HG02852 (cell line): ENCODE measurements around the gene SLC13A4.
"Not testable (repeated sequence)": the region's sequence is repeated elsewhere in the genome, so short reads cannot be mapped to it uniquely, and the experiment has no call there.

Source experiments
- ATAC-seq: cut with Tn5 transposase; IDR thresholded peaks from one replicate; pipeline ENCODE4 v1.9.1; 2021; ENCODE audit warnings: mild to moderate bottlenecking, moderate library complexity; ENCODE audit not compliant: unreplicated experiment

The SLC13A4 gene

DNA sequence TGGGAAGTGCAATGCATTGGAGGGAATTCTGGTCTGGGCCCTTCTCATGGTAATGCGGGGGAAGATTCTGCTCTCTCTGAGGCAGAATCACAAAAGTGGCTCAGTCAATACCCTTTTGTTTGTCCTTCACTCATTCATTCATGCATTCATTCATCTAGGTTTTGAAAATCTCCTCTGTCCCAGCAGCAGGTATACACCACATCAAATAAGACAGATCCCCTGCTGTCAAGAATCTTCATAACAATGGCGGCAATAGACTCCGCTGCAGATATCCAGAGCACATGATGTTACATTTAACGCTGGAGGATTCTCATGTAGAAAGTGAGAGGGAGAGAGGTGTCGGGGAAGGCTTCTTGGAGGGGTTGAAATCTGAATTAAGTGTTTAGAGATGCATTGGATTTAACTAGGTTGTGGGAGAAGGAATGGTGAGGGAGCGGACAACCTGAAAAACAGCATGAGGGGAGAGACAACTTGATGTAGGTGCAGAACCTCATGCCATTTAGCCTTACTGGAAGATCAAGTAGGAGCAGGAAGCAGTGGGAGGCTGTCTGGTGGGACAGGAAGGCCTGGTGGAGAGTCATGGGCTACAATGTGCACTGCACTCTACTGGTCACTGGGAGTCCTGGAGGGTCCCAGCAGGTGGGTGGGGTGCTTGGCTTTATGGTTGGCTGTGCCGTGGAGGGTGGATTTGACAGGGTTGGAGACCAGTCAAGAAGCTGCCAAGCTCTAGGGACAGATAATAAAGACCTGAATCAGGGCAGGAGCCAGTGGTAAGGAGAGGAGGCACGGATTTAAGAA is 25.8 kb upstream of the SLC13A4 start:
- ATAC-seq: no peak

DNA sequence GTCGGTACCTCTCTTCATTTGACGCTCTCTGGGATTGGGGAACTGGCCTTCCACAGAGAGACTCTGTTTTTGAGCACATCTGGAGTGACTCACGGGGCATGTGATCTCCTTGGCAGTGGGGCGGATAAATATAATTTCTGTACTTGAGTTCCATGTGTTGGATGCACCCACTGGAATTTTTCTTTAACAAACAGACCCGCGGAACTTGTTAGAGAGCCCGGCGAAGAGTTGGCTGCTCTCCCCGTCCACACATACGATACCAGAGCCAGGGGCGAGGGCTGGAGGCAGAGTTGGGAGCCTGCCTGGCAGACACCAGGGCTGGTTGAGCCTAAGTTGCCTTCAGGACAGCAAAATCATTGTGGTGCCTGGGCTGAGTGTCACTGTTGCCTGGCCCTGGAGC is 20.8 kb upstream of the SLC13A4 start, which contains the start of gene FAM180A:
Gene FAM180A (minus strand): TSS at position 44 of the 400 bp plus-strand sequence. CDS start 233 bp downstream, outside the sequence.
- ATAC-seq: no peak

GRCh38 chr7:135747366-135747765 is 19.4 kb upstream of the SLC13A4 start:
- no peak for ATAC-seq

DNA sequence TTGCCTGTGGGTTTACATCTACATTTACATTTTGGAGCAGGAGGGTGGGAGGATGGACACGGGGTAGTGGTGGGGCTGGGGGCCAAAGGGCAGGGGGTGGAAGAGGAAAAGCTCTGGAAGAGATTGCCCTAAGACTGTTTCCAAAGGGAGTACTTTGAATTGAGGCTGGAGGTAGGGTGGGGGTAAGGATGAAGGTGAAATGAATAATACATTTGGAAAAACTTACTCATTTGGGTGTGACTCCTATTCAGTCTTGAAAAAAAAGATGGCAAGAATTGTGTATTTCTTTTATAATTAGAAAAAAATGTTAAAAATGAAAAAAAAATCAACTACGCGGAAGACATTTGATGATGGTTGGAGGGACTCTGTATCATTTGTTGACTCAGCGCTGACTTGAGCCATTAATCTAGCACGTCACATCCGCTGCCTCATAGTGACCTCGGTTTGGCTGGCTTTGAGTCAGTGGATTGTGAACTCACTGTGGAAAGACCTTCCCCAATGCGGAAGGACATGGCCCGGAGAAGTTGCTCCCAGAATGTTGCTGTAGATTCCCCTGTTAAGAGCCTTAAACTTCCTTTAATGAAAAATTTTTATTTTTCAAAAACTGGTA is 17.8 kb upstream of the SLC13A4 start:
- no peak for ATAC-seq

GRCh38 chr7:135744938-135745702 is 17.1 kb upstream of the SLC13A4 start:
- no peak for ATAC-seq

DNA sequence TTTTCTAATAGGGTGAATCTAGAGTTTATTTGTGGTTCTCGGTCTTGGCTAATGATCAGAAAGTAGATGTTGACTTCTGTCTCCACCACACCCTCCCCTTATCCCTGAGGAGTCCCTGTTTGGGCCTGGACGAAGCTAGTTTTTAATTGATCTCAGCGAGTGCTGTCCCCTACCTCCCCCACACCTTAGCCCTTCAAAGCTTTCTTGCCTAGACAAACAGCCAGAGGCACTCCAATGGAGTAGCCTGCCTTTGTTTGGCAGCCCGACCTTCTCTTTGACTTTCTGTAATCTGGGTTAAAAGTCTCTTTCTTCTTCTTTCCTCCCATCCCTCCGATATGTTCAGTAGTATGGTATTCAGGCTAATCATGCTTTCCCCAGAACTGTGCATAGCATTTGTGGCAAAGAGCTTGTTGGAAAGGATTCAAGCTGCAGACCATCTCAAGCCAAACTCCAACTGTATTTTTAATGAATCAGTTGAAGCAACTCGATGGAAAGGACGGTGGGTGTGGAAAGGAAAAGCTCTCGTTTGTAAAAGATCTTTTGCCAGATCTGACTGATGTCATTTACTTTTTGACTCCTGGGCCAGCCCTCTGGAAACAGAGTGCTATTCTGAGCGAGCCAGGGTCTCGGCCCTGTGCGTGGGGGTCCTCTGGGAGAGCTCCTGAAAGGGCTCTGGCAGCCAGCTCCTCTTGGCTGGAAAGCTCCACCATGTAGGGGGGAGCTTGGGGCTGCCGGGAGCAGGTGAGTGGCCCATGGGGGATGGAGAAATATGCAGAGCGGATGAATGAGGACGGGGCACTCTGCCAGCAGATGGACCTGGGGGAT is 16.1 kb upstream of the SLC13A4 start:
- no peak for ATAC-seq

DNA sequence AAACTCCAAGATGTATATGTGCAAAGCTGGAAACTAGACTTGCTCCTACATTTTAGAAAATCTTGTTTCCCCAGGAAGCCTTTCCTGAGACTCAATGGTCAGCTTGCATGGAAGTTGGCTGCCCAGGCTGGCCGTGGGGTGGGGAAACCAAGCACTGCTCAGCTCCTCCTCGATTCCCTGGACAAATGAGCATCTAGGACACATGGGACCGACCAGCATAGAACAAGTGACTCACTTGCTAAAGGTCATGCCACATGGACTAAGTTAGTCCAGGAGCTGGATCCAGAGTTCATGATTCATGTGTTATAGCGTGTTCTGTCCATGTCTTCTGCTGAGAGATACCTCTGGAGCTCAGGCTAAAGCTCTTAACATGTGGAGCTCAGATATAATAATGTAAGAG is 14.4 kb upstream of the SLC13A4 start:
- no peak for ATAC-seq

DNA sequence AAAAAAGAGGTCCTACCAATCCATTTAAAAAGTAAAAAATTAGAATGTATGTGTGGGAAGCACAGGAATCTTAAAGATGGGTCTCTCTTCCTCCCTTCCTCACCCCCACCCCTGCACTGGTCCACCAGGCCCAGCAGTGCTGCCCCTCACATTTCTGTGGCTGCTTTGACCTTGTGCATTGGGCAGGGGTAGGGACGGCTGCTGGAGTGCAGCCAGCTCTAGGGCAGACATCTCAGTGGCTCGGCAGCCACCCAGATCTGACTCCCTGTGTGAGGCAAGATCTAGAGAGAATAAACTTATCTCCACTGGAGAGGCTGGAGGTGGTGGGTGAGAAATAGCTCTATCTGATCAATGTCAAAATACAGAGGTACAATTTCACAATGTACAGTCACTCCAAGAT is 13.9 kb upstream of the SLC13A4 start:
- no peak for ATAC-seq

- ATAC-seq: no peak
Observed at GRCh38 chr7:135740889-135741288, 12.9 kb upstream of the SLC13A4 start.

DNA sequence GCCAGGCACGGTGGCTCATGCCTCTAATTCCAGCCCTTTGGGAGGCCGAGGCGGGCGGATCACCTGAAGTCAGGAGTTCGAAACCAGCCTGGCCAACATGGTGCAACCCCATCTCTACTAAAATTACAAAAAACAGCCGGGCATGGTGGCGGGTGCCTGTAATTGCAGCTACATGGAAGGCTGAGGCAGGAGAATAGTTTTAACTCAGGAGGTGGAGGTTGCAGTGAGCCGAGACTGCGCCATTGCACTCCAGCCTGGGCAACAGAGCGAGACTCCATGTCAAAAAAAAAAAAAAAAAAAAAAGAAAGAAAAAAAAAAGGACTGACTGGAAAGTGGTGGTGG is 9.3 kb upstream of the SLC13A4 start:
- not testable (repeated sequence) for ATAC-seq

DNA sequence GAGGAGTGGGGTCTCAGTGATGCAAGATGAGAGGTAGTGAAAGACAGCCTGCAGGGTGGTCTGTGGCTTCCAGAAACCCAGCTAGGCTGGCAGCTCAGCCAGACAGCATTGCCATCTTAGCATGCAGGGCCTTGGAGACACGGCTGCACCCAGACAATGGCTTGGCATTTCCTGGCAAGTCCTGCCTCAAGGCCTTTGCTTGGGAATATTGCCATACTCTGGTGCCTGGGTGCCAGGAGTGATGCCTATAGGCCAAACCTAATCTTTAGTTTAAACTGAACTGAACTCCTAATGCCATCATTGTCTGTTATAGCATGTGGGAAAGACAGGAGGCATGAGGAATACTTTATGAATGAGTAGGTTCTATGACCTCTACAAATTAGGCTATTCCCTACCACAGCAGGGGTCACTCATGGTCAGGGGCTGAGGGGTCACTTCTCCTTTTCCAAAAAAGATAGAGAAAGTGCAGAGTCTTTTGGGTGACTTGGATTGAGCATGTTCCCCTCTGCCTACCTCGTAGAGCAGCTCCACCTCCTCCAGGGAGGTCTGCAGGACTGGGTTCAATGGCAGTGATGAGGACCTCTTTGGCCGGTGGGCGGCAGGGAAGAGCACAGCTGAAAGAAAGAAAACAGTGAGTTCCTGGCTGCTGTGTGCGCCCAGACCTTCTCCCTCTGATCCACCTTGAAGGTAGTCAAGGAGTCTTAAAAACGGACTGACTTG is 8.8 kb upstream of the SLC13A4 start:
- ATAC-seq: no peak

- no peak for ATAC-seq
Observed at GRCh38 chr7:135734343-135734689, 6.3 kb upstream of the SLC13A4 start.

DNA sequence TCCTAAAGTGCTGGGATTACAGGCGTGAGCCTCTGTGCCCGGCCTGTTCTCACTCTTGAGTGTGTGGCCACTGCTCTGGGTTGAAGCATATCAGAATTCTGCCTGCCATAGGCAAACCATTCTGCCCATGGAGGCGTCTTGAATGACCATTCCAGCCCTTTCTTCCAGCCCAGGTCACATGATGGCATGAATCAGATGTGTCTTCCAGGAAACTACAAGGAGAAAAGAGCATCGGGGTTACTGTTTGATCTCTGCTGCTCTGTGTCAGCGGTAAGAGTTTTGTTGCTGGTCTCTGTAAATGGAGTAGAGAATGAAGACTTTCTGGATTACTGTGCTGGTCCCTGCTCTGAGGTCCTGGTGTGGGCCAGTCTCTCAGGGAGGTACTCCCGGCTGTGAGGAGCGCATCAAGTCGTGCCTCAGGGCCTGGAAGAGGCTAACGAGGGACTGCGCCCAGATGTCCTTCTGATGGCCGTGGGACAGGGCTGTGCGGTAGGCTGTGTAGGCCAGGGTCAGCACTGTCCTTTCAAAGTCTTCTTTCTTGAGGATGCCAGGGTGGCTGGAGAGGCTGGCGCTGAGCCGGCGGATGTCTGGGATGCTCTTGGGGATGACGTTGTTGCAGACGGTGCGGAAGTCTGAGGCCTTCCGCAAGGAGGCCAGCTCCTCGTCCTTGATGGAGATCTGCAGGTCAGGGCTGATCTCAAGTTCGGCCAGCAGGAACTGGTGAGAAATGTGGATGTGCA is 5.8 kb upstream of the SLC13A4 start:
- ATAC-seq: no peak

- no peak for ATAC-seq
Observed at GRCh38 chr7:135731131-135731530, 3.1 kb upstream of the SLC13A4 start.

DNA sequence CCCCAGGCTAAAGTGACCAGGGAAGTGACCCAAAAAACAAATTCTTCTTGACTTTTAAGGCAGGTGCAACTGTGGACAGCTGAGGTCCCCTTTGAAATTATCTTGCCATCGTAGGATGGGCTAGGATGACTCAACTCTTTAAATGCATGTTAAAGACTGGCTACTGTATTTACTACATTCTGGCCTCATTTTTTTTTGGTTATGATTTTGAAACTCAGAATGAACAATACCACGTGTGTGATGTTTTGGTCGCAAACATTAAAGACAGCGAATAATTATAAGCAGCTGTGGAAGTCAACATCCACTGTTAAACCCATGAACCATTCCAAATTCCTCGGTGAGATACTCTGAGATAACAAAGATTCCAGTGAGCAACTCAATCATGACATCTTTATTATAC is 1.2 kb upstream of the SLC13A4 start:
- ATAC-seq: no peak

- ATAC-seq: no peak
Observed at GRCh38 chr7:135726911-135727673, 894 bp downstream of the SLC13A4 start.

GRCh38 chr7:135726276-135726788 is 1.7 kb downstream of the SLC13A4 start:
- ATAC-seq: no peak

- ATAC-seq: no peak
Observed at GRCh38 chr7:135723411-135723810, 4.6 kb downstream of the SLC13A4 start.
